Breast epithelium (tissue), 4 donors: ENCODE data around the gene PRG2. TPM values are rescaled to one million over a fixed set of nuclear protein-coding genes. Genes with fewer than 3 reads are reported as not detected.

Experiments
- DNase-seq, 2 donors: peaks; one replicate each; pipeline ENCODE4 v3.0.0-alpha.2; 2019; ENCODE audit warnings: low spot score in 2 of 2
- H3K27ac ChIP-seq, 2 donors: fragments of 200-600 bp; sonication (generic) in 1 of 2; one replicate each; pipeline ENCODE4 v1.5.1; 2016 to 2019; ENCODE audit warnings: mild to moderate bottlenecking in 1 of 2
- H3K27me3 ChIP-seq, 2 donors: fragments of 200-600 bp; sonication (generic) in 1 of 2; one replicate each; pipeline versions ENCODE4 v1.5.1 to v1.6.0; 2017 to 2019; ENCODE audit warnings: control low read depth in 1 of 2, mild to moderate bottlenecking in 1 of 2
- H3K36me3 ChIP-seq: fragments of 200-600 bp; one replicate; pipeline ENCODE4 v1.5.1; 2019
- H3K4me1 ChIP-seq, 2 donors: fragments of 200-600 bp; sonication (generic); one replicate each; pipeline ENCODE4 v1.5.1; 2016 to 2019; ENCODE audit warnings: control low read depth in 1 of 2
- H3K4me3 ChIP-seq, 3 donors: fragments of 200-600 bp; sonication (generic); 1 replicate in 2 of 3; 2 replicates in 1 of 3; pipeline ENCODE4 v1.5.1; 2016 to 2019; ENCODE audit warnings: mild to moderate bottlenecking in 3 of 3, moderate library complexity in 2 of 3
- H3K9me3 ChIP-seq, 2 donors: fragments of 200-600 bp; sonication (generic) in 1 of 2; one replicate each; pipeline ENCODE4 v1.5.1; 2016 to 2019; ENCODE audit warnings: control low read depth in 1 of 2
- CTCF ChIP-seq, 3 donors: fragments of 450-650 bp; IDR thresholded peaks; one replicate each; pipeline ENCODE4 v1.5.1; 2016 to 2017; ENCODE audit warnings: antibody characterized with exemption in 3 of 3, mild to moderate bottlenecking in 3 of 3, moderate library complexity in 3 of 3
- POLR2A ChIP-seq: fragments of 450-650 bp; IDR thresholded peaks from one replicate; pipeline ENCODE4 v1.6.1; 2016; ENCODE audit warnings: antibody characterized with exemption, mild to moderate bottlenecking, moderate library complexity
- POLR2AphosphoS5 ChIP-seq, 3 donors: sonication (generic); formaldehyde crosslinking; IDR thresholded peaks; one replicate each; pipeline ENCODE4 v1.6.1; 2017; ENCODE audit warnings: antibody characterized with exemption in 3 of 3
- intact Hi-C: fragments of 100-400 bp; cut with DNase I; formaldehyde crosslinking; loops from one replicate; pipeline ENCODE4 v1.15.1; 2023; ENCODE audit warnings: low total_unique reads
- total RNA-seq, 3 donors: library from RNA; depleted of rRNA; stranded (reverse); fragments of >200 nt; gene quantifications; one replicate each; pipeline ENCODE4 v1.1.0, GENCODE V29; 2016

PRG2 gene
- total RNA-seq, 3 donors from 2014 or later, result 1.1 TPM; not detected in 2

DNA sequence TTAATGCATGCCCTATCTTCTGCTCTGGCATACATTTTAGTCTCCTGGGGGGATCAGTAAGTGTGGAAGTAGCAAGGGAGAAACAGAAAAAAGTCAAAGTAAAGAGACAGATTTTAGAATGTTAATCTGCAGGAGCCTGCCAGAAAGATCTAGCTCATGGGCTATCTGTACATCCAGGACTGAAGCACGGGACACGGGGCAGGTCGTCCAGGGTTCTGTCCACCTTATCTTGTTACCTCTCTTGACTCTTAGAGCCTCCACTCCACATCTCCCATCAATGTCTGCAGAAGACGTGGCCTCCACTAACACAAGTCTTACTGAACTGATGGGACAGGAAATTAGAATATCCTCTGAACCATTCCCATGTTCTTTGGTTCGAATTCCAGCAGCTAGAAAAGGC lies 38.2 kb upstream of the PRG2 start:
- no peak overlapping the region for H3K4me3 ChIP-seq
- intact Hi-C loops, result no loop called here
- no peaks in the 10 kb centered on the region for H3K9me3 ChIP-seq
- DNase-seq, result no peak
- no peaks in the 10 kb centered on the region for H3K36me3 ChIP-seq
- H3K27ac ChIP-seq, result peak overlapping the region; percentile 99
- no peak for TF ChIP-seq POLR2AphosphoS5 (IDR thresholded peaks at IDR 0.05)
- no peak for TF ChIP-seq POLR2A
- TF ChIP-seq CTCF (IDR thresholded peaks at IDR 0.05), result no peak
- H3K4me1 ChIP-seq, result peaks cover 18 to 23% of the 10 kb centered on the region in 2 donors
- no peaks in the 10 kb centered on the region for H3K27me3 ChIP-seq

GRCh38 chr11:57427727-57428082 lies 37.3 kb upstream of the PRG2 start:
- Histone ChIP-seq H3K4me3 (peak overlapping the region; percentile 61 to 77 (median 68)), H3K27ac (peak overlapping the region; percentile 99), H3K9me3 (no peaks in the 10 kb centered on the region), H3K27me3 (no peaks in the 10 kb centered on the region), H3K4me1 (peaks cover 18 to 23% of the 10 kb centered on the region in 2 donors), H3K36me3 (no peaks in the 10 kb centered on the region)
- TF ChIP-seq CTCF (IDR thresholded peaks at IDR 0.05) (no peak), POLR2AphosphoS5 (IDR thresholded peaks at IDR 0.05) (peak; percentile 48 to 88 (median 87)), POLR2A (no peak)
- intact Hi-C loops, result no loop called here
- DNase-seq, result peak; percentile 56 to 90

- peak in 1 of 3 donors; percentile 20 for TF ChIP-seq CTCF (IDR thresholded peaks at IDR 0.05)
- peak in 2 of 3 donors; percentile 64 to 72 for TF ChIP-seq POLR2AphosphoS5 (IDR thresholded peaks at IDR 0.05)
- TF ChIP-seq POLR2A, result peak; percentile 68
- Histone ChIP-seq H3K9me3 (no peaks in the 10 kb centered on the region), H3K4me1 (peaks cover 18 to 23% of the 10 kb centered on the region in 2 donors), H3K27me3 (no peaks in the 10 kb centered on the region), H3K36me3 (no peaks in the 10 kb centered on the region), H3K27ac (peak within 1 kb of the TSS; percentile 99), H3K4me3 (peak within 1 kb of the TSS; percentile 61 to 77 (median 68))
- intact Hi-C loops, result no loop called here
- peak; percentile 63 to 90 for DNase-seq
Observed at GRCh38 chr11:57426929-57427726, 36.7 kb upstream of the PRG2 start, which contains the start of gene SLC43A3. TSS of gene SLC43A3 (minus strand) at chr11:57427121. CDS start at chr11:57426172, 949 bp downstream.

DNA sequence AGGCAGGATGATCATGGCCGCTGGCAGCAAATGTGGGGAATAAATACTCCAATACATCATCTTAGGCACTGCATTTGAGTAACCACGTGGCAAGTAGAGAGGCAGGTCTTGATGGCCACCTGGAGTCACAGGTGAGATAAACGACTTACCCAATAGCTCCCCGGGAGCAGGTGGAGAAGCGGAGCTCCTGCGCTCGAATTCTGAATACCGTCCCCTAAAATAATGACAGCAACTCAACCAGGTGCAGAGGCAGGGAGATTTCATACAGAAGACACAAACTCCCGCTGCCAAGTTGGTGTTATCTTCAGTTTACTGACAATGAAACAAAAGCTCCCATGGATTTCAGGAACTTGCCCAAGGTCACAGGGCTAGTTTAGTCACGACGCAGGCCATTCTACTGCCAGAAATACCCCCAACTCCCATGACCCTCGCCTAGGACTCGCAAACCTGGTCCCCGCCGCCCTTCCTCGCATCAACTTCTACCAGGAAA lies 36.0 kb upstream of the PRG2 start:
- Histone ChIP-seq H3K9me3 (no peaks in the 10 kb centered on the region), H3K27me3 (no peaks in the 10 kb centered on the region), H3K36me3 (no peaks in the 10 kb centered on the region), H3K27ac (peak overlapping the region; percentile 99), H3K4me3 (peak overlapping the region; percentile 61 to 77 (median 68)), H3K4me1 (peaks cover 18 to 23% of the 10 kb centered on the region in 2 donors)
- DNase-seq, result no peak
- intact Hi-C loops, result no loop called here
- TF ChIP-seq CTCF (IDR thresholded peaks at IDR 0.05) (no peak), POLR2A (no peak), POLR2AphosphoS5 (IDR thresholded peaks at IDR 0.05) (no peak)
